Measurements from ENCODE around the gene SYCP2.

GRCh38 chr20:59850018-59850641 lies 83.3 kb downstream of the SYCP2 start:
- TF ChIP-seq GATA2 (IDR thresholded peaks at IDR 0.05; ENCODE audit: low read depth, low read length), result no peak
- no peak for TF ChIP-seq GATA3 (IDR thresholded peaks at IDR 0.05; ENCODE audit: low read depth, low read length)
